ENCODE measurements around the gene EVX2.
A peak's percentile ranks its signal among the peaks of the same experiment; 100 is the strongest.

EVX2 gene

GRCh38 chr2:176121190-176122051 lies 37.7 kb upstream of the EVX2 start:
- DNase-seq (ENCODE audit: low read depth, low spot score), result no peak
- Histone ChIP-seq H3K4me3 (ENCODE audit: insufficient read length, low read depth) (no peak overlapping the region), H3K27me3 (ENCODE audit: insufficient read depth, insufficient read length) (peaks cover 99% of the 10 kb centered on the region)

GRCh38 chr2:176120364-176121189 lies 36.8 kb upstream of the EVX2 start:
- TF ChIP-seq ZNF274 (IDR thresholded peaks at IDR 0.05; ENCODE audit: low read depth, low read length) (no peak), YY1 (IDR thresholded peaks at IDR 0.05; ENCODE audit: insufficient read depth, insufficient read length) (no peak), SUZ12 (IDR thresholded peaks at IDR 0.05; ENCODE audit: extremely low read depth, insufficient read depth, insufficient read length) (no peak)
- H3K4me3 ChIP-seq (ENCODE audit: insufficient read length, low read depth), result no peak overlapping the region
- H3K9me3 ChIP-seq (ENCODE audit: insufficient read depth, low read length), result peaks cover 10% of the 10 kb centered on the region; the same call in 1 of the 2 replicates

More at GRCh38 chr2:176121190-176122051, 37.7 kb upstream of the EVX2 start:
- H3K36me3 ChIP-seq (ENCODE audit: insufficient read depth, insufficient read length, low read length), result peaks cover 9% of the 10 kb centered on the region
- no peak for TF ChIP-seq YY1 (IDR thresholded peaks at IDR 0.05; ENCODE audit: insufficient read depth, insufficient read length)
- TF ChIP-seq SUZ12 (IDR thresholded peaks at IDR 0.05; ENCODE audit: extremely low read depth, insufficient read depth, insufficient read length), result peak; percentile 98
- H3K4me1 ChIP-seq (ENCODE audit: insufficient read depth, insufficient read length), result peaks cover 3% of the 10 kb centered on the region
- peaks cover 10% of the 10 kb centered on the region; the same call in 1 of the 2 replicates for H3K9me3 ChIP-seq (ENCODE audit: insufficient read depth, low read length)
- no peak overlapping the region for H3K9ac ChIP-seq (ENCODE audit: insufficient read length, low read depth)

DNA sequence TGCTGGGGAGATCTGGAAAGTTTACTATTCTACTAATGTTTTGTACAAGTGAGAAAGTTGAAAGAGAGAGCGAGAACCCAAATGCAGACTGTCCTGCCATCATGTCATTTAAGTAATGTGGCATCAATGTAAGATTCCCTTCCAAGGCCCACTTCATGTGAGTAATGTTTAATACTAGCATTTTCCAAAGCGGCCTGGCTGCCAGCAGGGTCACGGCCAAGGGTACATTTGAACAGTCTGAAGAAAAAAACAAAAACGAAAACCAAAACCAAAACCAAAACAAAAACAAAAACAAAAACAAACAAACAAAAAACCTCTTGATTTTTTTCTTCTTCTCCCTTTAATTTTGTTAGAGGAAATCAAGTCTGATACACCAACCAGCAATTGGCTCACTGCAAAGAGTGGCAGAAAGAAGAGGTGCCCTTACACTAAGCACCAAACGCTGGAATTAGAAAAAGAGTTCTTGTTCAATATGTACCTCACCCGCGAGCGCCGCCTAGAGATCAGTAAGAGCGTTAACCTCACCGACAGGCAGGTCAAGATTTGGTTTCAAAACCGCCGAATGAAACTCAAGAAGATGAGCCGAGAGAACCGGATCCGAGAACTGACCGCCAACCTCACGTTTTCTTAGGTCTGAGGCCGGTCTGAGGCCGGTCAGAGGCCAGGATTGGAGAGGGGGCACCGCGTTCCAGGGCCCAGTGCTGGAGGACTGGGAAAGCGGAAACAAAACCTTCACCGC lies 35.0 kb upstream of the EVX2 start:
- Histone ChIP-seq H3K27me3 (ENCODE audit: insufficient read depth, insufficient read length) (peaks cover 99% of the 10 kb centered on the region), H3K9me3 (ENCODE audit: insufficient read depth, low read length) (peaks cover 10% of the 10 kb centered on the region; the same call in 1 of the 2 replicates), H3K4me1 (ENCODE audit: insufficient read depth, insufficient read length) (peaks cover 5% of the 10 kb centered on the region), H3K36me3 (ENCODE audit: insufficient read depth, insufficient read length, low read length) (peaks cover 9% of the 10 kb centered on the region), H3K9ac (ENCODE audit: insufficient read length, low read depth) (peak overlapping the region; percentile 36), H3K4me3 (ENCODE audit: insufficient read length, low read depth) (no peak overlapping the region)
- TF ChIP-seq ZNF274 (IDR thresholded peaks at IDR 0.05; ENCODE audit: low read depth, low read length) (no peak), YY1 (IDR thresholded peaks at IDR 0.05; ENCODE audit: insufficient read depth, insufficient read length) (no peak), SUZ12 (IDR thresholded peaks at IDR 0.05; ENCODE audit: extremely low read depth, insufficient read depth, insufficient read length) (no peak)
- DNase-seq (ENCODE audit: low read depth, low spot score), result no peak

More at GRCh38 chr2:176120364-176121189, 36.8 kb upstream of the EVX2 start:
- Histone ChIP-seq H3K9ac (ENCODE audit: insufficient read length, low read depth) (no peak overlapping the region), H3K36me3 (ENCODE audit: insufficient read depth, insufficient read length, low read length) (peaks cover 9% of the 10 kb centered on the region), H3K27me3 (ENCODE audit: insufficient read depth, insufficient read length) (peaks cover 99% of the 10 kb centered on the region), H3K4me1 (ENCODE audit: insufficient read depth, insufficient read length) (peaks cover 5% of the 10 kb centered on the region)
- DNase-seq (ENCODE audit: low read depth, low spot score), result no peak

DNA sequence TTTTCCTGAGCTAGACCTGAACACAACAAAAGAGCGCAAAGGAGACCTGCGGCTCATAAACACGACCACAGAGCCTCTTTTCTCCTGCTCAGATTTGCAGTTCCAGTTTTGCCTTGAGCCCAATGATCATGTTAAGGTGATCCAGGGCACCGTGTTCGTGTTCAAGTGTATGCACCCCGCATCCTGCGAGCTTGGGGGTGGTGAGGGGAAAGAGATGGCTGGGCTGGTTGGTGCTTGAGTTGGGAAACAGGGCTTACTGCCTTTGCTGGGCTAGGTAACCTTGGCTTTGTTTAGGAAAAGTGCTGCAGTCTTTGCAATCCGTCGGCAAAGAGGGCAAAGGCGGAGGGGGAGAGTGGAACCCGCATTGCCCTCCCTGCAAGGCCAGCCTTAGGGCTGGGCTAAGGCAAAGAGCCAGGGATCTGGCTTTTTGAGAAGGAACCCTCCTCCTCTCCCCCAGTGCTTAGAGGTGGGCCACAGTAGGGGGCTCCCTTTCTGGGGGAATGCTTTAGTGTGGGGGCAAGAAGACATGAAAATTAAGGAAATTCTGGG lies 34.1 kb upstream of the EVX2 start:
- H3K4me1 ChIP-seq (ENCODE audit: insufficient read depth, insufficient read length), result peaks cover 5% of the 10 kb centered on the region
- peaks cover 10% of the 10 kb centered on the region; the same call in 1 of the 2 replicates for H3K9me3 ChIP-seq (ENCODE audit: insufficient read depth, low read length)
- TF ChIP-seq SUZ12 (IDR thresholded peaks at IDR 0.05; ENCODE audit: extremely low read depth, insufficient read depth, insufficient read length) (no peak), ZNF274 (IDR thresholded peaks at IDR 0.05; ENCODE audit: low read depth, low read length) (no peak), YY1 (IDR thresholded peaks at IDR 0.05; ENCODE audit: insufficient read depth, insufficient read length) (no peak)
- H3K36me3 ChIP-seq (ENCODE audit: insufficient read depth, insufficient read length, low read length), result peaks cover 9% of the 10 kb centered on the region
- no peak overlapping the region for H3K9ac ChIP-seq (ENCODE audit: insufficient read length, low read depth)
- H3K4me3 ChIP-seq (ENCODE audit: insufficient read length, low read depth), result no peak overlapping the region
- peaks cover 99% of the 10 kb centered on the region for H3K27me3 ChIP-seq (ENCODE audit: insufficient read depth, insufficient read length)
- no peak for DNase-seq (ENCODE audit: low read depth, low spot score)

DNA sequence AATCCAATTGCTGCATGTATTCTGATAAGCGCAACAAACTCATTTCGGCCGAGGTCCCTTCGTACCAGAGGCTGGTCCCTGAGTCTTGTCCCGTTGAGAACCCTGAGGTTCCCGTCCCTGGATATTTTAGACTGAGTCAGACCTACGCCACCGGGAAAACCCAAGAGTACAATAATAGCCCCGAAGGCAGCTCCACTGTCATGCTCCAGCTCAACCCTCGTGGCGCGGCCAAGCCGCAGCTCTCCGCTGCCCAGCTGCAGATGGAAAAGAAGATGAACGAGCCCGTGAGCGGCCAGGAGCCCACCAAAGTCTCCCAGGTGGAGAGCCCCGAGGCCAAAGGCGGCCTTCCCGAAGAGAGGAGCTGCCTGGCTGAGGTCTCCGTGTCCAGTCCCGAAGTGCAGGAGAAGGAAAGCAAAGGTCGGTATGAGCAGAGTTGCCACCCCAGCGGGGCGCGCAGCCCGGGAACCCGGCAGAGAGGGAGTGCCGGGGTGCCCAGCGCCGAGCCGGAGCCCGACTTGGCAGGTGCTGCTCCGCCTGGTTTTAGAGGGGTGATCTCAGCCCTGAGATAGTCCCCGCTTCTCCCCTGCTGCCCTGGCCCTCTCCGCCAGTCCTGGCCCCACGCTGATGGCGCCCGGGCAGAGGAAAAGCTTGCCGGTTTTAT lies 33.5 kb upstream of the EVX2 start:
- Histone ChIP-seq H3K36me3 (ENCODE audit: insufficient read depth, insufficient read length, low read length) (peaks cover 9% of the 10 kb centered on the region), H3K27me3 (ENCODE audit: insufficient read depth, insufficient read length) (peaks cover 99% of the 10 kb centered on the region)

More for the DNA sequence above, 33.5 kb upstream of the EVX2 start:
- Histone ChIP-seq H3K4me1 (ENCODE audit: insufficient read depth, insufficient read length) (peaks cover 5% of the 10 kb centered on the region), H3K4me3 (ENCODE audit: insufficient read length, low read depth) (no peak overlapping the region), H3K9ac (ENCODE audit: insufficient read length, low read depth) (no peak overlapping the region), H3K9me3 (ENCODE audit: insufficient read depth, low read length) (peaks cover 10% of the 10 kb centered on the region; the same call in 1 of the 2 replicates)
- TF ChIP-seq SUZ12 (IDR thresholded peaks at IDR 0.05; ENCODE audit: extremely low read depth, insufficient read depth, insufficient read length), result no peak
- TF ChIP-seq YY1 (IDR thresholded peaks at IDR 0.05; ENCODE audit: insufficient read depth, insufficient read length), result no peak
- no peak for TF ChIP-seq ZNF274 (IDR thresholded peaks at IDR 0.05; ENCODE audit: low read depth, low read length)
- no peak for DNase-seq (ENCODE audit: low read depth, low spot score)

All from NT2/D1 (cell line).